ENCODE data around the gene ADAMTS9.

- TF ChIP-seq POLR2A (IDR thresholded peaks at IDR 0.05) (no peak), CTCF (IDR thresholded peaks at IDR 0.05) (no peak)
Observed at GRCh38 chr3:64584179-64584578, 103.6 kb downstream of the ADAMTS9 start.

Measured in testis (tissue), 2 donors.